NK-92 treated with Interleukin-12 subunit alpha and Interleukin-12 subunit beta, amount 100 ng/mL, for 24 hours (cell line): ENCODE results near the gene STXBP5L.
"Not testable (repeated sequence)": the region's sequence is repeated elsewhere in the genome, so short reads cannot be mapped to it uniquely, and the experiment has no call there.

Source experiments
- DNase-seq: peaks from one replicate; lab custom pipeline; 2025; lab: John Stamatoyannopoulos, UW

Gene STXBP5L

GRCh38 chr3:121431726-121432517 is 523.9 kb downstream of the STXBP5L start:
- DNase-seq, result peak; percentile 3

- no peak for DNase-seq
These were observed 528.1 kb downstream of the STXBP5L start for GRCh38 chr3:121436074-121436473.

GRCh38 chr3:121436641-121437040 is 528.6 kb downstream of the STXBP5L start:
- DNase-seq, result no peak

- DNase-seq, result no peak
These were observed 535.5 kb downstream of the STXBP5L start for GRCh38 chr3:121443456-121443855.

- not testable (repeated sequence) for DNase-seq
These were observed 543.7 kb downstream of the STXBP5L start for GRCh38 chr3:121451752-121452151.

- no peak for DNase-seq
These were observed 554.6 kb downstream of the STXBP5L start for GRCh38 chr3:121462565-121462964.

GRCh38 chr3:121463745-121464144 is 555.7 kb downstream of the STXBP5L start:
- DNase-seq, result no peak

GRCh38 chr3:121467085-121467484 is 559.1 kb downstream of the STXBP5L start:
- no peak for DNase-seq

- DNase-seq, result no peak
These were observed 565.0 kb downstream of the STXBP5L start for GRCh38 chr3:121473001-121473400.
